ENCODE measurements around the gene KLF7.
"Not testable (repeated sequence)": the region's sequence is repeated elsewhere in the genome, so short reads cannot be mapped to it uniquely, and the experiment has no call there.

The KLF7 gene

GRCh38 chr2:207037896-207038295 lies 127.9 kb downstream of the KLF7 start:
- H3K9ac ChIP-seq (ENCODE audit: low read length) = no peak overlapping the region
- H3K4me3 ChIP-seq (ENCODE audit: low read length) = no peak overlapping the region
- no peaks in the 10 kb centered on the region for H3F3A ChIP-seq (ENCODE audit: insufficient read depth, low read length)
- no peaks in the 10 kb centered on the region for H3K79me2 ChIP-seq (ENCODE audit: low read length)
- H3K4me2 ChIP-seq (ENCODE audit: low read depth, low read length) = no peak overlapping the region
- H3K36me3 ChIP-seq (replicated peaks; ENCODE audit: insufficient read depth, low read length) = no peaks in the 10 kb centered on the region
- H2AFZ ChIP-seq (ENCODE audit: low read length) = no peak overlapping the region
- H4K20me1 ChIP-seq (ENCODE audit: insufficient read depth, low read length) = no peaks in the 10 kb centered on the region
- H3K9me2 ChIP-seq (replicated peaks; ENCODE audit: insufficient read depth, low read length) = no peaks in the 10 kb centered on the region
- H3K4me1 ChIP-seq (ENCODE audit: low read length) = no peaks in the 10 kb centered on the region
- H3K27me3 ChIP-seq (replicated peaks; ENCODE audit: insufficient read depth, low read length) = no peaks in the 10 kb centered on the region
- no peak for TF ChIP-seq EZH2phosphoT487 (IDR thresholded peaks at IDR 0.05; ENCODE audit: low read length)
- TF ChIP-seq EZH2 (optimal IDR thresholded peaks at IDR 0.05; ENCODE audit: low read depth, low read length) = no peak
- TF ChIP-seq CTCF (IDR thresholded peaks at IDR 0.05; ENCODE audit: low read length) = no peak
- no peaks in the 10 kb centered on the region for H3K9me3 ChIP-seq (replicated peaks; ENCODE audit: insufficient read depth, low read length)
- DNase-seq = no peak
- H3K27ac ChIP-seq (ENCODE audit: low read length) = no peak overlapping the region

GRCh38 chr2:207037023-207037422 lies 128.7 kb downstream of the KLF7 start:
- not testable (repeated sequence) for H3K79me2 ChIP-seq (ENCODE audit: low read length); H3K4me1 ChIP-seq (ENCODE audit: low read length); H3K9ac ChIP-seq (ENCODE audit: low read length); H3K4me2 ChIP-seq (ENCODE audit: low read depth, low read length); H3F3A ChIP-seq (ENCODE audit: insufficient read depth, low read length); DNase-seq; H4K20me1 ChIP-seq (ENCODE audit: insufficient read depth, low read length); H3K9me2 ChIP-seq (replicated peaks; ENCODE audit: insufficient read depth, low read length); H3K27me3 ChIP-seq (replicated peaks; ENCODE audit: insufficient read depth, low read length); H3K4me3 ChIP-seq (ENCODE audit: low read length); H3K9me3 ChIP-seq (replicated peaks; ENCODE audit: insufficient read depth, low read length); H2AFZ ChIP-seq (ENCODE audit: low read length); H3K27ac ChIP-seq (ENCODE audit: low read length); H3K36me3 ChIP-seq (replicated peaks; ENCODE audit: insufficient read depth, low read length)

GRCh38 chr2:207035875-207036274 lies 129.9 kb downstream of the KLF7 start:
- H3K4me3 ChIP-seq (ENCODE audit: low read length) = no peak overlapping the region
- no peak for DNase-seq
- H3K4me1 ChIP-seq (ENCODE audit: low read length) = no peaks in the 10 kb centered on the region
- H3K9ac ChIP-seq (ENCODE audit: low read length) = no peak overlapping the region
- no peak overlapping the region for H2AFZ ChIP-seq (ENCODE audit: low read length)
- H4K20me1 ChIP-seq (ENCODE audit: insufficient read depth, low read length) = no peaks in the 10 kb centered on the region
- no peaks in the 10 kb centered on the region for H3K27me3 ChIP-seq (replicated peaks; ENCODE audit: insufficient read depth, low read length)
- no peaks in the 10 kb centered on the region for H3K36me3 ChIP-seq (replicated peaks; ENCODE audit: insufficient read depth, low read length)
- H3K9me2 ChIP-seq (replicated peaks; ENCODE audit: insufficient read depth, low read length) = no peaks in the 10 kb centered on the region
- TF ChIP-seq EZH2phosphoT487 (IDR thresholded peaks at IDR 0.05; ENCODE audit: low read length) (no peak), EZH2 (optimal IDR thresholded peaks at IDR 0.05; ENCODE audit: low read depth, low read length) (no peak), CTCF (IDR thresholded peaks at IDR 0.05; ENCODE audit: low read length) (no peak)
- no peaks in the 10 kb centered on the region for H3K9me3 ChIP-seq (replicated peaks; ENCODE audit: insufficient read depth, low read length)
- no peaks in the 10 kb centered on the region for H3F3A ChIP-seq (ENCODE audit: insufficient read depth, low read length)
- H3K27ac ChIP-seq (ENCODE audit: low read length) = no peak overlapping the region
- no peaks in the 10 kb centered on the region for H3K79me2 ChIP-seq (ENCODE audit: low read length)
- H3K4me2 ChIP-seq (ENCODE audit: low read depth, low read length) = no peak overlapping the region

GRCh38 chr2:207032490-207032889 lies 133.3 kb downstream of the KLF7 start:
- H3K9ac ChIP-seq (ENCODE audit: low read length) = no peak overlapping the region
- no peaks in the 10 kb centered on the region for H3K36me3 ChIP-seq (replicated peaks; ENCODE audit: insufficient read depth, low read length)
- no peak for DNase-seq
- H3K9me3 ChIP-seq (replicated peaks; ENCODE audit: insufficient read depth, low read length) = no peaks in the 10 kb centered on the region
- no peak overlapping the region for H3K4me2 ChIP-seq (ENCODE audit: low read depth, low read length)
- H3K27ac ChIP-seq (ENCODE audit: low read length) = no peak overlapping the region
- H3K4me3 ChIP-seq (ENCODE audit: low read length) = no peak overlapping the region
- no peak overlapping the region for H2AFZ ChIP-seq (ENCODE audit: low read length)
- no peaks in the 10 kb centered on the region for H3F3A ChIP-seq (ENCODE audit: insufficient read depth, low read length)
- no peaks in the 10 kb centered on the region for H3K27me3 ChIP-seq (replicated peaks; ENCODE audit: insufficient read depth, low read length)
- no peaks in the 10 kb centered on the region for H3K4me1 ChIP-seq (ENCODE audit: low read length)
- no peaks in the 10 kb centered on the region for H4K20me1 ChIP-seq (ENCODE audit: insufficient read depth, low read length)
- H3K9me2 ChIP-seq (replicated peaks; ENCODE audit: insufficient read depth, low read length) = no peaks in the 10 kb centered on the region
- TF ChIP-seq EZH2phosphoT487 (IDR thresholded peaks at IDR 0.05; ENCODE audit: low read length) = no peak
- no peak for TF ChIP-seq CTCF (IDR thresholded peaks at IDR 0.05; ENCODE audit: low read length)
- TF ChIP-seq EZH2 (optimal IDR thresholded peaks at IDR 0.05; ENCODE audit: low read depth, low read length) = no peak
- no peaks in the 10 kb centered on the region for H3K79me2 ChIP-seq (ENCODE audit: low read length)

All from MM.1S (cell line).